Activated CD4-positive, alpha-beta memory T cell treated with anti-CD3 and anti-CD28 coated beads, Interleukin-2, amount 10 ng/mL, durations not matched to agents 7 days and 5 days (primary cell): ENCODE data around the gene TUBA4B. TPM values are rescaled to one million over a fixed set of nuclear protein-coding genes. Genes with fewer than 3 reads are reported as not detected.
"Not testable (repeated sequence)": the region's sequence is repeated elsewhere in the genome, so short reads cannot be mapped to it uniquely, and the experiment has no call there.

Source experiments
- CTCF ChIA-PET: fragments of 350-600 bp; sonication (Branson Sonifier 250); formaldehyde crosslinking; loops from one replicate; lab custom pipeline; 2021; ENCODE audit warnings: antibody characterized with exemption, inconsistent platforms; lab: Charles Lee
- POLR2A ChIA-PET: fragments of 350-600 bp; sonication (Branson Sonifier 250); formaldehyde crosslinking; loops from one replicate; lab custom pipeline; 2021; ENCODE audit warnings: antibody characterized with exemption; lab: Charles Lee
- DNase-seq: peaks from one replicate; pipeline ENCODE4 v3.0.0-alpha.2; 2020
- H3K27ac Mint-ChIP-seq: one replicate; pipeline ENCODE4 v1.8.0; 2021; ENCODE audit warnings: mild to moderate bottlenecking, mixed read lengths
- H3K27me3 Mint-ChIP-seq: one replicate; pipeline ENCODE4 v1.8.0; 2021; ENCODE audit warnings: mixed read lengths
- H3K36me3 Mint-ChIP-seq: one replicate; pipeline ENCODE4 v1.8.0; 2021; ENCODE audit warnings: low read depth, mixed read lengths
- H3K4me1 Mint-ChIP-seq: one replicate; pipeline ENCODE4 v1.8.0; 2021; ENCODE audit warnings: mixed read lengths
- H3K4me3 Mint-ChIP-seq: one replicate; pipeline ENCODE4 v1.8.0; 2021; ENCODE audit warnings: mild to moderate bottlenecking, mixed read lengths
- H3K9me3 Mint-ChIP-seq: one replicate; pipeline ENCODE4 v1.8.0; 2021; ENCODE audit warnings: mixed read lengths
- total RNA-seq, 2 experiments: library from RNA; stranded (reverse); gene quantifications; one replicate each; pipeline ENCODE4 v1.2.3, GENCODE V29; 2021

The TUBA4B gene
- total RNA-seq, 2 experiments from 2014 or later, result not detected

- ChIA-PET POLR2A (interaction anchor here (0.7 to 8.1 kb wide), 14 partner anchors 8 to 121 kb away, joined by 3 to 131 read pairs (median 14); partner anchors contain the start of genes ABCB6, ANKZF1, ATG9A and CNPPD1), CTCF (interaction anchor here (0.7 to 11.9 kb wide), 9 partner anchors 13 to 122 kb away, joined by 3 to 206 read pairs (median 4); partner anchors contain the start of genes ANKZF1, ATG9A, DNPEP and NHEJ1)
- Mint-ChIP-seq H3K27me3 (no peaks in the 10 kb centered on the region), H3K4me1 (peaks cover 42% of the 10 kb centered on the region), H3K4me3 (peak overlapping the region; percentile 87), H3K9me3 (no peaks in the 10 kb centered on the region), H3K27ac (peak overlapping the region; percentile 92), H3K36me3 (peaks cover 30% of the 10 kb centered on the region)
- no peak for DNase-seq
These were observed 27.0 kb downstream of the TUBA4B start for GRCh38 chr2:219279916-219280516.

GRCh38 chr2:219280651-219281050 lies 27.6 kb downstream of the TUBA4B start:
- ChIA-PET CTCF (interaction anchor here (0.7 to 11.9 kb wide), 6 partner anchors 12 to 122 kb away, joined by 3 to 206 read pairs (median 17); partner anchors contain the start of genes DNPEP, NHEJ1, TUBA4A and ZFAND2B), POLR2A (interaction anchor here (1.5 to 8.1 kb wide), 3 partner anchors 12 to 51 kb away, joined by 5 to 131 read pairs (median 69); partner anchors contain the start of genes ANKZF1, ATG9A, TUBA4A and TUBA4B)
- Mint-ChIP-seq H3K36me3 (peaks cover 30% of the 10 kb centered on the region), H3K27me3 (no peaks in the 10 kb centered on the region), H3K27ac (peak overlapping the region; percentile 92), H3K9me3 (no peaks in the 10 kb centered on the region), H3K4me1 (peaks cover 42% of the 10 kb centered on the region), H3K4me3 (peak overlapping the region; percentile 87)
- DNase-seq, result no peak

- POLR2A ChIA-PET, result interaction anchor here (0.8 to 8.1 kb wide), 5 partner anchors 12 to 75 kb away, joined by 3 to 131 read pairs (median 5); partner anchors contain the start of genes ANKZF1, ATG9A, GLB1L and STK16
- Mint-ChIP-seq H3K4me3 (no peak overlapping the region), H3K9me3 (no peaks in the 10 kb centered on the region), H3K4me1 (peaks cover 42% of the 10 kb centered on the region), H3K36me3 (peaks cover 34% of the 10 kb centered on the region), H3K27ac (no peak overlapping the region), H3K27me3 (no peaks in the 10 kb centered on the region)
- DNase-seq, result no peak
- CTCF ChIA-PET, result interaction anchor here (3.7 to 11.9 kb wide), 3 partner anchors 11 to 123 kb away, joined by 30 to 206 read pairs (median 33); partner anchors contain the start of genes NHEJ1 and TUBA4A
These were observed 28.5 kb downstream of the TUBA4B start for GRCh38 chr2:219281588-219281987.

- ChIA-PET CTCF (interaction anchor here (1.0 to 11.9 kb wide), 3 partner anchors 10 to 124 kb away, joined by 4 to 206 read pairs (median 33); partner anchors contain the start of gene NHEJ1), POLR2A (interaction anchor here (1.1 to 8.1 kb wide), 4 partner anchors 11 to 76 kb away, joined by 3 to 131 read pairs (median 36); partner anchors contain the start of genes ATG9A, TUBA4A, TUBA4B and ZFAND2B)
- no peak for DNase-seq
- peaks cover 34% of the 10 kb centered on the region for H3K36me3 Mint-ChIP-seq
- H3K27me3 Mint-ChIP-seq, result no peaks in the 10 kb centered on the region
- peaks cover 40% of the 10 kb centered on the region for H3K4me1 Mint-ChIP-seq
- H3K9me3 Mint-ChIP-seq, result no peaks in the 10 kb centered on the region
- H3K27ac Mint-ChIP-seq, result no peak overlapping the region
- H3K4me3 Mint-ChIP-seq, result no peak overlapping the region
These were observed 29.3 kb downstream of the TUBA4B start for GRCh38 chr2:219282375-219282774.

- ChIA-PET CTCF (interaction anchor here (0.6 to 11.9 kb wide), 4 partner anchors 10 to 125 kb away, joined by 4 to 206 read pairs (median 18); partner anchors contain the start of gene NHEJ1), POLR2A (interaction anchor here (1.4 to 8.1 kb wide), 3 partner anchors 10 to 54 kb away, joined by 3 to 131 read pairs (median 69); partner anchors contain the start of genes ATG9A, TUBA4A and TUBA4B)
- Mint-ChIP-seq H3K36me3 (peaks cover 34% of the 10 kb centered on the region), H3K27ac (peak overlapping the region; percentile 16), H3K4me3 (no peak overlapping the region), H3K9me3 (no peaks in the 10 kb centered on the region), H3K27me3 (no peaks in the 10 kb centered on the region), H3K4me1 (peaks cover 33% of the 10 kb centered on the region)
- no peak for DNase-seq
These were observed 30.0 kb downstream of the TUBA4B start for GRCh38 chr2:219282943-219283581.

- peaks cover 21% of the 10 kb centered on the region for H3K4me1 Mint-ChIP-seq
- DNase-seq, result no peak
- no peak overlapping the region for H3K4me3 Mint-ChIP-seq
- H3K9me3 Mint-ChIP-seq, result no peaks in the 10 kb centered on the region
- H3K36me3 Mint-ChIP-seq, result peaks cover 33% of the 10 kb centered on the region
- H3K27ac Mint-ChIP-seq, result no peak overlapping the region
- ChIA-PET CTCF (interaction anchor here (11.9 kb wide), 1 partner anchor 8 kb away, joined by 206 read pairs; no protein-coding TSS in a partner anchor), POLR2A (interaction anchor here (1.0 to 7.7 kb wide), 2 partner anchors 8 to 56 kb away, joined by 4 to 69 read pairs; partner anchors contain the start of genes ANKZF1 and ATG9A)
- H3K27me3 Mint-ChIP-seq, result no peaks in the 10 kb centered on the region
These were observed 31.7 kb downstream of the TUBA4B start for GRCh38 chr2:219284501-219285372.

GRCh38 chr2:219285373-219285735 lies 32.3 kb downstream of the TUBA4B start:
- H3K9me3 Mint-ChIP-seq, result no peaks in the 10 kb centered on the region
- H3K27me3 Mint-ChIP-seq, result no peaks in the 10 kb centered on the region
- no peak overlapping the region for H3K4me3 Mint-ChIP-seq
- peaks cover 27% of the 10 kb centered on the region for H3K36me3 Mint-ChIP-seq
- no peak overlapping the region for H3K27ac Mint-ChIP-seq
- H3K4me1 Mint-ChIP-seq, result peaks cover 15% of the 10 kb centered on the region
- ChIA-PET POLR2A (no interaction called here), CTCF (interaction anchor here (11.9 kb wide), 1 partner anchor 7 kb away, joined by 206 read pairs; no protein-coding TSS in a partner anchor)
- no peak for DNase-seq

GRCh38 chr2:219285894-219286425 lies 32.9 kb downstream of the TUBA4B start:
- Mint-ChIP-seq H3K27me3 (no peaks in the 10 kb centered on the region), H3K4me3 (no peak overlapping the region), H3K4me1 (peaks cover 11% of the 10 kb centered on the region), H3K36me3 (peaks cover 26% of the 10 kb centered on the region), H3K27ac (no peak overlapping the region), H3K9me3 (no peaks in the 10 kb centered on the region)
- POLR2A ChIA-PET, result interaction anchor here (1.6 kb wide), 1 partner anchor 32 kb away, joined by 7 read pairs; the partner anchor contains the start of gene TUBA4A
- no peak for DNase-seq
- CTCF ChIA-PET, result interaction anchor here (1.2 to 2.2 kb wide), 4 partner anchors 9 to 13 kb away, joined by 3 to 13 read pairs (median 8); no protein-coding TSS in a partner anchor

- ChIA-PET POLR2A (interaction anchor here (1.6 kb wide), 1 partner anchor 32 kb away, joined by 7 read pairs; the partner anchor contains the start of gene TUBA4A), CTCF (interaction anchor here (1.2 to 2.2 kb wide), 4 partner anchors 9 to 12 kb away, joined by 3 to 13 read pairs (median 8); no protein-coding TSS in a partner anchor)
- Mint-ChIP-seq H3K27ac (no peak overlapping the region), H3K4me1 (peaks cover 5% of the 10 kb centered on the region), H3K9me3 (no peaks in the 10 kb centered on the region), H3K36me3 (peaks cover 20% of the 10 kb centered on the region), H3K27me3 (no peaks in the 10 kb centered on the region), H3K4me3 (no peak overlapping the region)
- DNase-seq, result no peak
These were observed 33.5 kb downstream of the TUBA4B start for GRCh38 chr2:219286436-219287115.

GRCh38 chr2:219287116-219287440 lies 34.0 kb downstream of the TUBA4B start:
- ChIA-PET CTCF (interaction anchor here (1.2 to 2.2 kb wide), 4 partner anchors 8 to 12 kb away, joined by 3 to 13 read pairs (median 8); no protein-coding TSS in a partner anchor), POLR2A (interaction anchor here (1.6 kb wide), 1 partner anchor 33 kb away, joined by 7 read pairs; the partner anchor contains the start of gene TUBA4A)
- H3K27ac Mint-ChIP-seq, H3K27me3 Mint-ChIP-seq, H3K9me3 Mint-ChIP-seq, DNase-seq, H3K4me1 Mint-ChIP-seq, H3K4me3 Mint-ChIP-seq: not testable (repeated sequence)
- peaks cover 19% of the 10 kb centered on the region for H3K36me3 Mint-ChIP-seq
